ENCODE measurements around the gene GP2. TPM values are rescaled to one million over a fixed set of nuclear protein-coding genes. Genes with fewer than 3 reads are reported as not detected.
"Not testable (repeated sequence)": the region's sequence is repeated elsewhere in the genome, so short reads cannot be mapped to it uniquely, and the experiment has no call there.

The GP2 gene
- total and polyA plus RNA-seq, 2 of the 4 experiments (the other 2 are of a cell fraction) = not detected

GRCh38 chr16:20321671-20322070 lies 5.6 kb downstream of the GP2 start:
- dilution Hi-C loops (cut with HindIII; ENCODE audit: low sequenced_read_pairs, unreplicated experiment) (no loop called here), intact Hi-C loops (cut with micrococcal nuclease) (no loop called here), in situ Hi-C loops (cut with MboI; ENCODE audit: low sequenced_read_pairs) (no loop called here)
- no peak overlapping the region for H4K91ac ChIP-seq (ENCODE audit: insufficient read depth, low read depth, low read length)
- H3K18ac ChIP-seq (ENCODE audit: low read depth, low read length) = no peak overlapping the region
- no peaks in the 10 kb centered on the region for H3K4me1 ChIP-seq (ENCODE audit: control insufficient read depth, insufficient read depth, low read length)
- no peaks in the 10 kb centered on the region for H4K20me1 ChIP-seq (ENCODE audit: insufficient read depth, low read length)
- TF ChIP-seq CHD1 (IDR thresholded peaks at IDR 0.05; ENCODE audit: low read depth, low read length) (no peak), FOS (IDR thresholded peaks at IDR 0.05; ENCODE audit: low read depth, low read length) (no peak), MAFK (IDR thresholded peaks at IDR 0.05; ENCODE audit: low read depth, low read length) (no peak), CEBPB (IDR thresholded peaks at IDR 0.05; ENCODE audit: low read depth, low read length) (no peak), MXI1 (IDR thresholded peaks at IDR 0.05; ENCODE audit: borderline replicate concordance, low read depth, low read length) (no peak), NFE2L2 (IDR thresholded peaks at IDR 0.05; ENCODE audit: low read depth, low read length) (no peak), POLR2A (IDR thresholded peaks at IDR 0.05; ENCODE audit: low read depth, low read length) (no peak)
- H3K4me3 ChIP-seq (ENCODE audit: insufficient read depth, low read depth, low read length) = no peak overlapping the region
- H3K9ac ChIP-seq (ENCODE audit: low read depth, low read length) = no peak overlapping the region
- no peak overlapping the region for H2BK20ac ChIP-seq (ENCODE audit: low read depth, low read length)
- H3K9me1 ChIP-seq (ENCODE audit: insufficient read depth, low read length) = no peaks in the 10 kb centered on the region
- no peak overlapping the region for H3K56ac ChIP-seq (ENCODE audit: extremely low read depth, insufficient read depth, low read length)
- BruUV-seq (replicated peaks) = no TSS peak
- H2BK15ac ChIP-seq (ENCODE audit: low read depth, low read length) = no peak overlapping the region
- no peaks in the 10 kb centered on the region for H3K27me3 ChIP-seq (ENCODE audit: control insufficient read depth, insufficient read depth, low read length)
- POLR2A ChIA-PET (ENCODE audit: unreplicated experiment) = no interaction called here
- H3K23ac ChIP-seq (ENCODE audit: low read depth, low read length) = no peak overlapping the region
- no peak overlapping the region for H2AK5ac ChIP-seq (ENCODE audit: low read depth, low read length)
- no peaks in the 10 kb centered on the region for H3K36me3 ChIP-seq (ENCODE audit: control insufficient read depth, insufficient read depth, low read length)
- 57% methylated on average over 1 of the region's 1 CpG; no CpG with 5 or more reads in 1 of the 2 experiments for WGBS, 2 experiments (ENCODE audit: extremely low coverage in 2 of 2, insufficient read length in 1 of 2)
- no peaks in the 10 kb centered on the region for H3K79me1 ChIP-seq (ENCODE audit: low read depth in 1 of 2, low read length in 2 of 2)
- DNase-seq = no peak
- H2BK5ac ChIP-seq (ENCODE audit: low read depth, low read length, poor library complexity, severe bottlenecking) = no peak overlapping the region
- peaks cover 17% of the 10 kb centered on the region for H3K9me3 ChIP-seq (ENCODE audit: control insufficient read depth, insufficient read depth, low read length)
- no peak overlapping the region for H2BK120ac ChIP-seq (ENCODE audit: low read depth, low read length)
- no peak overlapping the region for H2AFZ ChIP-seq (replicated peaks; ENCODE audit: low read length, poor library complexity)
- ATAC-seq (ENCODE audit: low read depth) = no peak
- no peak overlapping the region for H2AK9ac ChIP-seq (replicated peaks; ENCODE audit: low read depth, low read length, poor library complexity)
- no peak overlapping the region for H3K4ac ChIP-seq (ENCODE audit: low read depth, low read length)
- H3K14ac ChIP-seq (replicated peaks; ENCODE audit: low read depth, low read length) = no peak overlapping the region
- H4K5ac ChIP-seq (ENCODE audit: low read depth, low read length) = no peak overlapping the region
- H3K4me2 ChIP-seq (ENCODE audit: low read depth, low read length) = no peak overlapping the region
- H3K27ac ChIP-seq (ENCODE audit: insufficient read depth, low read length) = no peak overlapping the region
- H4K8ac ChIP-seq (ENCODE audit: low read depth in 2 of 2, low read length in 2 of 2) = no peak overlapping the region
- CTCF ChIA-PET = no interaction called here

- H3K79me1 ChIP-seq (ENCODE audit: low read depth in 1 of 2, low read length in 2 of 2); dilution Hi-C loops (cut with HindIII; ENCODE audit: low sequenced_read_pairs, unreplicated experiment); H2BK15ac ChIP-seq (ENCODE audit: low read depth, low read length); H3K18ac ChIP-seq (ENCODE audit: low read depth, low read length); in situ Hi-C loops (cut with MboI; ENCODE audit: low sequenced_read_pairs); H3K23ac ChIP-seq (ENCODE audit: low read depth, low read length); H4K5ac ChIP-seq (ENCODE audit: low read depth, low read length); CTCF ChIA-PET; H3K9me1 ChIP-seq (ENCODE audit: insufficient read depth, low read length); H3K4me1 ChIP-seq (ENCODE audit: control insufficient read depth, insufficient read depth, low read length); H3K14ac ChIP-seq (replicated peaks; ENCODE audit: low read depth, low read length); H4K8ac ChIP-seq (ENCODE audit: low read depth in 2 of 2, low read length in 2 of 2); H4K91ac ChIP-seq (ENCODE audit: insufficient read depth, low read depth, low read length); H3K56ac ChIP-seq (ENCODE audit: extremely low read depth, insufficient read depth, low read length); H2BK20ac ChIP-seq (ENCODE audit: low read depth, low read length); H3K27me3 ChIP-seq (ENCODE audit: control insufficient read depth, insufficient read depth, low read length); H3K4me2 ChIP-seq (ENCODE audit: low read depth, low read length); H2BK5ac ChIP-seq (ENCODE audit: low read depth, low read length, poor library complexity, severe bottlenecking); ATAC-seq (ENCODE audit: low read depth); H2AK5ac ChIP-seq (ENCODE audit: low read depth, low read length); DNase-seq; intact Hi-C loops (cut with micrococcal nuclease); POLR2A ChIA-PET (ENCODE audit: unreplicated experiment); H2AFZ ChIP-seq (replicated peaks; ENCODE audit: low read length, poor library complexity); H2AK9ac ChIP-seq (replicated peaks; ENCODE audit: low read depth, low read length, poor library complexity); H4K20me1 ChIP-seq (ENCODE audit: insufficient read depth, low read length); H3K9ac ChIP-seq (ENCODE audit: low read depth, low read length); H2BK120ac ChIP-seq (ENCODE audit: low read depth, low read length); H3K4ac ChIP-seq (ENCODE audit: low read depth, low read length); BruUV-seq (replicated peaks); H3K27ac ChIP-seq (ENCODE audit: insufficient read depth, low read length); H3K4me3 ChIP-seq (ENCODE audit: insufficient read depth, low read depth, low read length); H3K36me3 ChIP-seq (ENCODE audit: control insufficient read depth, insufficient read depth, low read length): not testable (repeated sequence)
- no CpG with 5 or more reads among the region's 2 CpGs for WGBS, 2 experiments (ENCODE audit: extremely low coverage in 2 of 2, insufficient read length in 1 of 2)
- peaks cover 16% of the 10 kb centered on the region for H3K9me3 ChIP-seq (ENCODE audit: control insufficient read depth, insufficient read depth, low read length)
Observed at GRCh38 chr16:20321051-20321450, 6.3 kb downstream of the GP2 start.
